IPS-15b (cell line): ENCODE results near the gene PDE8B.

Source experiments
- H3K27me3 ChIP-seq: one replicate; pipeline ENCODE4 v1.6.1; 2013; ENCODE audit warnings: low read length; ENCODE audit not compliant: control insufficient read depth, insufficient read depth
- H3K36me3 ChIP-seq: one replicate; pipeline ENCODE4 v1.6.1; 2013; ENCODE audit warnings: low read length; ENCODE audit not compliant: control insufficient read depth, insufficient read depth
- H3K4me1 ChIP-seq: one replicate; pipeline ENCODE4 v1.6.1; 2013; ENCODE audit warnings: mild to moderate bottlenecking, low read length; ENCODE audit not compliant: control insufficient read depth, insufficient read depth
- H3K4me3 ChIP-seq: one replicate; pipeline ENCODE4 v1.5.1; 2013; ENCODE audit warnings: low read depth, low read length
- H3K9ac ChIP-seq: one replicate; pipeline ENCODE4 v1.6.1; 2013; ENCODE audit warnings: low read depth, mild to moderate bottlenecking, low read length
- H3K9me3 ChIP-seq: one replicate; pipeline ENCODE4 v1.6.1; 2013; ENCODE audit warnings: mild to moderate bottlenecking, low read length; ENCODE audit not compliant: control insufficient read depth, insufficient read depth

The PDE8B gene

DNA sequence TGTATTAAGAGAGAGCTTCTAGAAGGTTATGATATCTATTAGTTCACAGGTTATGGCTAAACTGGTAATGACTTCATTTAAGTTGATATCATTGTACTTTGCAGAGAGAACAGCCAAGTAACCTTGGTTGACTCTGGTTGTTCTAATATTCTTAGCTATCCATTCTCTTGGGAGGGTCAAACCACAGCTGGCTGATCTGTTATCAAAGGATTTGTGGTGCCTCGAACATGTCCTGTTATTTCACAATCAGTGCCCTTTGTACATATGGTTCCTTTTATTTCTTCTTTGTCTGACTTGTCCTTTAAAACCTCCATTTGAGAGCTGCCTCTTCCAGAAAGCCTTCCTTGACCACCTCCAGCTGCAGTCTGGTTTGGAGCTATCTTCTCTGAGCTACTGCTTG, 61.7 kb downstream of the PDE8B start:
- H3K36me3 ChIP-seq: no peaks in the 10 kb centered on the region
- H3K4me1 ChIP-seq: no peaks in the 10 kb centered on the region
- H3K27me3 ChIP-seq: no peaks in the 10 kb centered on the region
- no peaks in the 10 kb centered on the region for H3K9me3 ChIP-seq
- no peak overlapping the region for H3K4me3 ChIP-seq
- no peak overlapping the region for H3K9ac ChIP-seq

DNA sequence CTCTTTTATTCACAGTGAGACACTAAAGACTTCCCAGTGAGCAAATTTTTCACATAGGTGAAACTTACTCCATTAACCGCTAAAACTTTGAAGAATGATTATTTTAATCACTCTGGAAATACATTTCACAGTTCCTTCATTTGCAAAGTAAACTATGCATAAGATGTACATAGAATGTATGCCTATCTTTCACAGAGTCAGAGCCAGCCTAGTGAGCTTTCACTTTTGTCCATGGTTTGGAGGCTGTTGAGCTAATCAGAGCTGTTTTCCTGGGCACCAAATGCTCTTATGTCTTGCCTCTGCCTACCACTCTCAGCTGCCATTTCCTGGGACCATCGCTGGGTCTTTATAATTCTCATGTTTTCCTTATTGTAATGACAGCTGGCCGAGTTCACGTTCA, 67.3 kb downstream of the PDE8B start:
- Histone ChIP-seq H3K4me3 (no peak overlapping the region), H3K36me3 (no peaks in the 10 kb centered on the region), H3K9ac (no peak overlapping the region), H3K27me3 (no peaks in the 10 kb centered on the region), H3K9me3 (no peaks in the 10 kb centered on the region), H3K4me1 (no peaks in the 10 kb centered on the region)

DNA sequence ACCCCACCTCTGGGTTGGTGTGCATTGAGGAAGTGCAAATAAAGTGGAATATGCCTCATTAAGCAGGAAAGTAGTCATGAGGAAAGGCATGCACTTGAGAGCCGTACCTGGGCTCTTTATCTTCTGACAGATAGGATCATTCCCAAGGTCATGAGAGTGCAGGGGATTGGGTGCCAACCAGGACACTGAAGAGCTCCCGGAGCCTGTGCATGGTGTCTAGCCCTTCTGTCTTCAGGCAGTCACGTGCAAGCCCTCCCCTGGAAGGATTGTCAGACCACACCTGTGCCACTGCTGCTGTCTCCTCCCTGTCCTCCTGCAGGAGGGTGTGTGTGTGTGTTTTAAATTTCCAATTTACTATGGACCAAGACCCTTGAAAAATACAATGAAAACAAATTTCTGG, 69.6 kb downstream of the PDE8B start:
- Histone ChIP-seq H3K9me3 (no peaks in the 10 kb centered on the region), H3K4me1 (no peaks in the 10 kb centered on the region), H3K27me3 (no peaks in the 10 kb centered on the region), H3K36me3 (no peaks in the 10 kb centered on the region), H3K4me3 (no peak overlapping the region), H3K9ac (no peak overlapping the region)

DNA sequence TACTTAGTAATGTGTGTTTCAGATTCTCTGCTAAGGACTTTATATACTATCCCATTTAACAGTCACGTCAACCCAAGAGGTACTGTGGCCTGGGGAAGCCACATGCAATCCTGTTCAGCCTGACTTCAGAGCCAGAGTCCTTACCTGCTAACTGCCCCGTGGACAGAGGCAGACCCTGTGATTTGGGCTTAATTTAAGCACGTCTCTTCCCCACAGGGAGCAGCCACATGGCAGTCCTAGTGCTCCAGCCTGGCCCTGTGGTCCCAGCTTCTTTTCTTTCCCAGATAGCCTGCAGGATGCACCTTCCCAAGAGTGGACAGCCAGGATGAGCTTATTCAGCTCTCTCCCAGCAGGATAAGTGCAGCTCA, 71.5 kb downstream of the PDE8B start:
- no peaks in the 10 kb centered on the region for H3K9me3 ChIP-seq
- H3K36me3 ChIP-seq: no peaks in the 10 kb centered on the region
- H3K4me1 ChIP-seq: no peaks in the 10 kb centered on the region
- H3K4me3 ChIP-seq: no peak overlapping the region
- H3K27me3 ChIP-seq: no peaks in the 10 kb centered on the region
- H3K9ac ChIP-seq: no peak overlapping the region

DNA sequence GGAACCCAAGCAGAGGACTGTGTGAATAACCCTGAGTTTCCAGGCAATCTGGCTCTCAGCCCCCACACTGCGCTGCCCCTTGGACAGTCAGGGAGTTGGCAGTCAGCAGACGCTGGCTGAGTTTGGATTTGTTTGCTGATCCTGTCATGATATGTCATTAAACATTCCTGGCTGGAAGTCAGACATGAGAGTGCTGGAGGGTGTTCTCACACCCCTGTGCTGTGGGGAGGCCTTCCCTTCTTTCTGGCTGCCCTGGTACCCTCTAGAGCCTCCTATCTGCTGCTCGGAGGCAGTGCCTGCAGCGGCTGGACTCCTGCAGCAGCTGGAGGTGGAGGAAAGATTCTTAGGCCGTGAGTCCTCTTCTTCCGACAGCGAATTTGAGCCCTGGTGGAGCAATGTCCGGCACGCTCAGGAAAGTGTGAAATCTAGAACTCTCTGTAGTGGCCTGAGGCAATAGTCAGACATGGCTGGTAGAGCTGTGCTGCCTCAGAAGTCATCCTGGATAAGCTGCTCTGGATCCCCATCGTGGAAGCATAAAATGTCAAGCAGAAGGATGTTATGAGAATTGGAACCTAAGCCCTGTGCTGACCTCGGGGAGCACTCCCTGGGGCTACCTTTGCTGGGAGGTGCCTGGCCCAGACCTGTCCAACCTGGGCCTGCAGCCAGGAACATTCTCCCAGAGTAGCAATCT, 72.0 kb downstream of the PDE8B start:
- Histone ChIP-seq H3K9ac (no peak overlapping the region), H3K36me3 (no peaks in the 10 kb centered on the region), H3K27me3 (no peaks in the 10 kb centered on the region), H3K4me3 (no peak overlapping the region), H3K9me3 (no peaks in the 10 kb centered on the region), H3K4me1 (no peaks in the 10 kb centered on the region)

DNA sequence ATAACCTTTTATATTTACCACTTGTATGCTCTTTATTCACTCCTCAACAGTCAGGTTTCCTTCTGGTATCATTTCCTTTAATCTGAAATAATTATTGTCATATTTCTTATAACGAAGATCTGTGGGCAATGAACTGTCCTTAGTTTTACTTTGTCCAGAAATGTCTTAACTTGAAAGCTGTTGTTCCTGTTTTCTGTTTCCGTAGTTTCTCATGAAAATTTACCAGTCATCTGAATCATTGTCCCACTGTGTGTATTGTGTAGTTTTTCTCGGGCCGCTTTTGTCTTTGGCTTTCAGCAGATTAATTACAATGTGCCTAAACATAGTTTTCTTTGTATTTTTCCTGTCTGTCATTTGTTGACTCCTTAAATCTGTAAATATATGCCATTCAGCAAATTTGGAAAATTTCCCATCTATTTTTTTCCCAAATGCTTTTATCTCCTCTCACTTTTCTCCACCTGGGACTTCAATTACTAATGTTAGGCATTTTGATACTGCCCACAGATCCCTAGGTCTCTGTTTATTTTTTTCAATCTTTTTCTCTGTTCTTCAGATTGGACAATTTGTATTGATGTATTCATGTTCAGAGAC, 74.9 kb downstream of the PDE8B start:
- Histone ChIP-seq H3K9me3 (no peaks in the 10 kb centered on the region), H3K4me1 (no peaks in the 10 kb centered on the region), H3K4me3 (no peak overlapping the region), H3K27me3 (no peaks in the 10 kb centered on the region), H3K36me3 (no peaks in the 10 kb centered on the region), H3K9ac (no peak overlapping the region)

DNA sequence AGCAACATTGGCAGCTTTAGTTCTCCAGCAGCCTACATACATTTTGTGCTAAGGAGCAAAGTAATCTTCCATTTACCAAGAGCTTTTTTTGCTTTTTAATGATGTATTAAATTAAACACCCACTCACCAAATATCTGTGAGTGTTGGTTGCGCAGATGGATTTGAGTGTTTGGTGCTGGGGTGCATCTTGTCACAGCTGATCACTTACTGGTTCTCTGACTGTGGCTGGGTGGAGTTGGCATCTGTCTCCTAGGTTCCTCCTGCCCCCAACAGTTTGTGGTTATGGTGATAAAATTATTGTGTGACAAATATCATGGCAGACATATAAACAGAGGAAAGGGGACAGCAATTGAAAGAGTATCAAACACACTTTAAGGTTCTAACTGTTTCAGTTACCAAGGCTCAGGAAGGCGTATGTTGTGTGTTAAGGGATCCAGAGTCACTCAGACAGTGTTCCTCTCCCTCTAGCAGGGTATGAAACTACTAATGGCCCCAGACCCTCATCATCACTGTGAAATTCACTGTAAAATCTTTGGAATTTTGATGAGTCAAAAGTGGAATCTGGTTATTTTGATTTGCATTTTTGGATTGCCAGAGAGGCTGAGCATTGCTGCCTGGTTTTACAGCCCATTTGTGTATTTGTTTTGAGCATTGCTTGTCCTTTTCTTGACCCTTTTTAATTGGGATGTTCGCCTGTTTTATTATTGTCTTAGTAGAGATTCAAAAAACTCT, 81.7 kb downstream of the PDE8B start:
- no peak overlapping the region for H3K9ac ChIP-seq
- H3K4me3 ChIP-seq: no peak overlapping the region

DNA sequence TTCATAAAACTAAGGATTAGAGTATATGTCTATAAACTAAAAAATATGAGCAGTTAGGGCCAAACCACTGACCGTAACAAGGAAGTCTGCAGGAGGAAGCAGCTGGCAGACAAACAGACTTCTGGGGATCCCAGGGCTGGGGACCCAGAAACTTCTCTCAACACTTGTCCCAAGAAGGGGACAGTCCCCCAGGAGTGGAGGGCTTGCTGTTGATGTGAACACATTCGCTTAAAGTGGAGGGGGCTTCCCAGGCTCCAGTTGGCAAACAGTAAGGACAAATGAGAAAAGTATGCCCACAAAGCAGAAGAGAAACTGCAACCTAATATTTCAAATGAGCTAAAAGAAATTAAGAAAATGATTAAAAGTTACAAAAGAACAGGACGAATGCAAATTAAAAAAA, 83.7 kb downstream of the PDE8B start:
- H3K9ac ChIP-seq: no peak overlapping the region
- H3K4me3 ChIP-seq: no peak overlapping the region
- no peaks in the 10 kb centered on the region for H3K9me3 ChIP-seq
- no peaks in the 10 kb centered on the region for H3K27me3 ChIP-seq
- no peaks in the 10 kb centered on the region for H3K4me1 ChIP-seq
- H3K36me3 ChIP-seq: no peaks in the 10 kb centered on the region

More for the DNA sequence above, 81.7 kb downstream of the PDE8B start:
- Histone ChIP-seq H3K27me3 (no peaks in the 10 kb centered on the region), H3K36me3 (no peaks in the 10 kb centered on the region), H3K9me3 (no peaks in the 10 kb centered on the region), H3K4me1 (no peaks in the 10 kb centered on the region)

DNA sequence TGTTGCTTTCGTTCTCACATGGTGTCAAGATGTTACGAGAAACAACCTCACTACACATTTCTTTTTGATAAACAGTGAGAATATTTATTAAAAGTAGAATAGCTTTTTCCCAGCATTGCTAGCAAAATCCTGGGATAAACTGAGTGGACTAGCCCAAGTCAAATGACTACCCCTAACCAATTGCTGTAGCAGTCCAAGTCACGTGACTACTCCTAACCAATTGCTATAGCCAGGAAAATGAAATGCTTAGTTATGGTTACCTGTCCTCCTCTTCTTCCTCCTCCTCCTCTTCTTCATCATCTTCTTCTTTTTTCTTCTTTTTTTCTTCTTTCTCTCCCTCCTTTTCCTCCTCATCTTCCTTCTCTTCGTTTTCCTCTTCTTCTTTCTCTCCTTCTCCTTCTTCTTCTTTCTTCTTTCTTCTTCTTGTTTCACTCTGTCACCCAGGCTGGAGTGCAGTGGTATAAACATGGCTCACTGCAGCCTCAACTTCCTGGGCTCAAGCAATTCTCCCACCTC, 85.4 kb downstream of the PDE8B start:
- no peaks in the 10 kb centered on the region for H3K36me3 ChIP-seq
- no peaks in the 10 kb centered on the region for H3K4me1 ChIP-seq
- H3K4me3 ChIP-seq: no peak overlapping the region
- no peaks in the 10 kb centered on the region for H3K27me3 ChIP-seq
- no peaks in the 10 kb centered on the region for H3K9me3 ChIP-seq
- no peak overlapping the region for H3K9ac ChIP-seq

DNA sequence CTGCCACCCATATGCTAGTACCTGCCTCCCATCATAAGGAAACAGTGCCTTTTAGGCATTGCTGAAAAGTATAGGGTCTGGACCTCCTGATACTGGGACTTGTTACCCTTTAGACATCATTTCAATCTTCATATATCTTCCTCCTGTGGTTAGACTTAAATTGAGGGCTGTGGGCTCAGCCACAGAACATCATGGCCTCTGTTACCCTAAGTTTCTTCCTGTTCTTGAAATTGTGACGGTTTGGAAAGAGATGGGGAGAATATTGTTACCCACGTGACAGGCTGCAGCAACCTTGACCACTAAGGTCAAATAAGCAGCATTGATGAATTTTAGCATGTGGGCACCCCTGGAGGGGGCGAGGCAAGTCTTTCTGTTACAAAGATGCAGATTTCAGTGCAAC, 87.7 kb downstream of the PDE8B start:
- Histone ChIP-seq H3K36me3 (no peaks in the 10 kb centered on the region), H3K9ac (no peak overlapping the region), H3K27me3 (no peaks in the 10 kb centered on the region), H3K4me3 (no peak overlapping the region), H3K9me3 (no peaks in the 10 kb centered on the region), H3K4me1 (no peaks in the 10 kb centered on the region)

DNA sequence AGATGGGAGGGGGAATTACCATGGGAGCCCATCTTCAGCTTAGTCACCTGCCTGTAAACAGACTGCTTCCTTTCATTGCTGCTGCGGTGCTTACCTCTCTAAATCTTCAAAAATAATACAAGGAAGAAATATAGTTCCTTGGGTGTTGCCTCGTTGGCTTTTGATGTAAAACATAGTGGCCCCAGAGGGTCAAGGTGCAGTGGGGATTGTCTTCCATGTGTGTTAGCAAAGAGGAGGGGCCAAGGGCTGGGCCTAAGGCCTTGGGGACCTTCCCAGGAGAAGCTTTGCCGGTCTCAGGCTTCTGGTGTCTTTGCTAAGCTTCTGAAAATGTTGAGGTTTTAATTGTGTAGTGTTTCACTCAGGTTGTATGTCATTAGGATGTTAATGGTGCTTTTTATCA, 90.0 kb downstream of the PDE8B start:
- Histone ChIP-seq H3K4me3 (no peak overlapping the region), H3K9me3 (no peaks in the 10 kb centered on the region), H3K27me3 (no peaks in the 10 kb centered on the region), H3K4me1 (no peaks in the 10 kb centered on the region), H3K9ac (no peak overlapping the region), H3K36me3 (no peaks in the 10 kb centered on the region)

DNA sequence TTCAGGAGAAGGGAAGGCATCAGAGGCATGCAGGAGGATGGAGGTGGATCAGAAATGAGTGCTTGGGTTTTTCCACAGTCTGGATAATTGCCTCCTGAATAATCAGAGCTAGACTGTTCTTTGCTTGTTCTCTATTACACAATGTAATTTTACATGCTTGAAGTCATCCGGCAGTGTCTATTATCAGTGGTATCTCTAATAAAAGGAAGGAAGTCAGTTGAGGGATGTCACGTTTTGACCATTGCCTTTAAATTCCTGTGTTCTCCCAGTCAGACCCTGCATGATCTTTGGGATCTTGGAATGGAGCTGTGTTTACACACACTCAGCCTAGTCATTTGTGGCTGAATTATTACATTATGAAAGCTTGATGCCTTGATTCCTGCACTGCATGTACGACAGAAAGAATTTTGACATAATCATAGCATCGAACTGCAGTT, 91.0 kb downstream of the PDE8B start:
- Histone ChIP-seq H3K9me3 (no peaks in the 10 kb centered on the region), H3K9ac (no peak overlapping the region), H3K4me1 (no peaks in the 10 kb centered on the region), H3K4me3 (no peak overlapping the region), H3K27me3 (no peaks in the 10 kb centered on the region), H3K36me3 (no peaks in the 10 kb centered on the region)
